ENCODE measurements around the gene PIPOX.

The PIPOX gene

GRCh38 chr17:29042679-29043538 lies at the start of gene PIPOX:
Gene PIPOX (plus strand): TSS chr17:29043141. CDS start chr17:29043226, 85 bp downstream.
- DNase-seq = peak; percentile 87

- no peak for DNase-seq
Observed at GRCh38 chr17:28993645-28994426, 49.1 kb upstream of the PIPOX start.

- DNase-seq = no peak
Observed at GRCh38 chr17:28996554-28997096, 46.3 kb upstream of the PIPOX start.

GRCh38 chr17:28997806-28998205 lies 45.1 kb upstream of the PIPOX start:
- peak; percentile 69 for DNase-seq

- DNase-seq = peak; percentile 76
Observed at GRCh38 chr17:28999206-28999605, 43.7 kb upstream of the PIPOX start.

- DNase-seq = no peak
Observed at GRCh38 chr17:29000973-29001372, 42.0 kb upstream of the PIPOX start.

- DNase-seq = no peak
Observed at GRCh38 chr17:29002811-29003210, 40.1 kb upstream of the PIPOX start.

- DNase-seq = no peak
Observed at GRCh38 chr17:29003289-29003688, 39.7 kb upstream of the PIPOX start.

GRCh38 chr17:29004081-29004692 lies 38.8 kb upstream of the PIPOX start:
- DNase-seq = no peak

- peak; percentile 51 for DNase-seq
Observed at GRCh38 chr17:29005936-29006511, 36.9 kb upstream of the PIPOX start, which contains the start of gene SEZ6. Gene SEZ6 (minus strand): TSS chr17:29006033. CDS start chr17:29005869, 164 bp downstream.

- DNase-seq = no peak
Observed at GRCh38 chr17:29007456-29007855, 35.5 kb upstream of the PIPOX start.

- DNase-seq = peak; percentile 26
Observed at GRCh38 chr17:29007860-29008455, 35.0 kb upstream of the PIPOX start.

GRCh38 chr17:29008591-29008990 lies 34.4 kb upstream of the PIPOX start:
- DNase-seq = no peak

- DNase-seq = no peak
Observed at GRCh38 chr17:29010129-29010528, 32.8 kb upstream of the PIPOX start.

GRCh38 chr17:29010586-29010985 lies 32.4 kb upstream of the PIPOX start:
- DNase-seq = no peak

GRCh38 chr17:29012535-29012934 lies 30.4 kb upstream of the PIPOX start:
- no peak for DNase-seq

GRCh38 chr17:29014716-29015115 lies 28.2 kb upstream of the PIPOX start:
- no peak for DNase-seq

- DNase-seq = no peak
Observed at GRCh38 chr17:29016345-29017210, 26.4 kb upstream of the PIPOX start.

GRCh38 chr17:29018788-29019474 lies 24.0 kb upstream of the PIPOX start:
- DNase-seq = no peak

GRCh38 chr17:29019475-29020181 lies 23.3 kb upstream of the PIPOX start:
- peak; percentile 32 for DNase-seq

Data from DMS153 (cell line).